A673 (cell line): ENCODE data around the gene VPS9D1. TPM values are rescaled to one million over a fixed set of nuclear protein-coding genes. Genes with fewer than 3 reads are reported as not detected.
"Not testable (repeated sequence)": the region's sequence is repeated elsewhere in the genome, so short reads cannot be mapped to it uniquely, and the experiment has no call there.

Experiments used
- BruUV-seq: library from RNA; stranded (reverse); fragments of 400-500 nt; replicated peaks from 2 replicates; lab custom pipeline; 2021; lab: Mats Ljungman, UMichigan
- CTCF ChIA-PET: fragments of 300-600 bp; sonication (Branson Sonifier 250); formaldehyde crosslinking; loops from one replicate; lab custom pipeline; 2022; ENCODE audit warnings: antibody characterized with exemption; lab: Charles Lee
- POLR2A ChIA-PET: fragments of 300-600 bp; sonication (Branson Sonifier 250); formaldehyde crosslinking; loops from one replicate; lab custom pipeline; 2022; ENCODE audit warnings: antibody characterized with exemption; ENCODE audit not compliant: low non-redundant PET; lab: Charles Lee
- DNase-seq: peaks from one replicate; pipeline ENCODE4 v3.0.0-alpha.2; 2015; ENCODE audit warnings: low spot score
- H3K27ac ChIP-seq: fragments of 200-600 bp; sonication (generic); 2 replicates; pipeline ENCODE4 v1.5.1; 2016; ENCODE audit warnings: mixed run types, low read depth, mild to moderate bottlenecking, mixed read lengths, antibody characterized with exemption, low read length; ENCODE audit not compliant: poor library complexity, severe bottlenecking
- H3K27me3 ChIP-seq: fragments of 200-600 bp; sonication (generic); replicated peaks from 2 replicates; pipeline ENCODE4 v1.6.1; 2017; ENCODE audit warnings: mixed run types, low read depth, mild to moderate bottlenecking, mixed read lengths, antibody characterized with exemption, low read length; ENCODE audit not compliant: insufficient read depth, poor library complexity
- H3K36me3 ChIP-seq: fragments of 200-600 bp; sonication (generic); 2 replicates; pipeline ENCODE4 v1.6.1; 2016; ENCODE audit warnings: mixed run types, mild to moderate bottlenecking, mixed read lengths, antibody characterized with exemption, low read length; ENCODE audit not compliant: insufficient read depth, poor library complexity, severe bottlenecking
- H3K4me1 ChIP-seq: fragments of 200-600 bp; sonication (generic); 2 replicates; pipeline ENCODE4 v1.6.1; 2017; ENCODE audit warnings: mixed run types, mild to moderate bottlenecking, mixed read lengths, antibody characterized with exemption, low read length; ENCODE audit not compliant: insufficient read depth, poor library complexity, severe bottlenecking
- H3K4me3 ChIP-seq: fragments of 200-600 bp; sonication (generic); 2 replicates; pipeline ENCODE4 v1.5.1; 2016; ENCODE audit warnings: low read depth, mixed run types, mild to moderate bottlenecking, mixed read lengths, low read length; ENCODE audit not compliant: poor library complexity, severe bottlenecking
- H3K9me3 ChIP-seq: fragments of 200-600 bp; sonication (generic); 2 replicates; pipeline ENCODE4 v1.6.1; 2016; ENCODE audit warnings: mixed run types, low read depth, mild to moderate bottlenecking, mixed read lengths, antibody characterized with exemption, low read length; ENCODE audit not compliant: poor library complexity, severe bottlenecking
- CTCF ChIP-seq: fragments of 300-800, 200-600 bp; sonication (generic); conservative IDR thresholded peaks from 2 replicates; pipeline ENCODE4 v1.5.1; 2017; ENCODE audit warnings: low read depth, mild to moderate bottlenecking, antibody characterized with exemption, low read length, moderate library complexity, mixed read lengths
- EZH2 ChIP-seq: fragments of 200-600 bp; sonication (generic); IDR thresholded peaks from 2 replicates; pipeline ENCODE4 v1.6.1; 2017; ENCODE audit warnings: borderline replicate concordance, low read depth, mild to moderate bottlenecking, mixed read lengths, antibody characterized with exemption, low read length; ENCODE audit not compliant: poor library complexity, severe bottlenecking
- intact Hi-C: fragments of 100-400 bp; cut with micrococcal nuclease; formaldehyde crosslinking; loops from one replicate; pipeline ENCODE4 v1.10.0; 2022; ENCODE audit not compliant: unreplicated experiment
- total RNA-seq: library from RNA; stranded (reverse); gene quantifications from 2 replicates; pipeline ENCODE4 v1.2.3, GENCODE V29; 2021

Gene VPS9D1
- total RNA-seq, 1 experiment from 2014 or later, result 3.4 TPM

- H3K9me3 ChIP-seq, result no peaks in the 10 kb centered on the region
- H3K4me3 ChIP-seq, result peak overlapping the region; percentile 80
- ChIA-PET POLR2A (interaction anchor here (0.5 to 0.7 kb wide), 4 partner anchors 11 to 173 kb away, joined by 3 to 6 read pairs (median 3); partner anchors contain the start of gene TCF25), CTCF (interaction anchor here (0.6 to 1.0 kb wide), 2 partner anchors 15 to 161 kb away, joined by 3 to 4 read pairs; no protein-coding TSS in a partner anchor)
- H3K36me3 ChIP-seq, result peaks cover 24% of the 10 kb centered on the region
- TF ChIP-seq EZH2 (no peak), CTCF (peak; percentile 52)
- no peaks in the 10 kb centered on the region for H3K27me3 ChIP-seq
- H3K4me1 ChIP-seq, result peaks cover 10% of the 10 kb centered on the region
- DNase-seq, result peak; percentile 97
- BruUV-seq, result no TSS peak
- peak overlapping the region; percentile 76 for H3K27ac ChIP-seq
- intact Hi-C loops, result loop anchor here (10.0 kb wide), 2 partner anchors 165 to 215 kb away; partner anchors contain the start of gene MC1R
These were observed 20.5 kb downstream of the VPS9D1 start for GRCh38 chr16:89700100-89700648.

GRCh38 chr16:89699629-89700099 lies 21.0 kb downstream of the VPS9D1 start:
- DNase-seq, H3K27me3 ChIP-seq, H3K9me3 ChIP-seq, BruUV-seq: not testable (repeated sequence)
- Histone ChIP-seq H3K4me1 (peaks cover 10% of the 10 kb centered on the region), H3K36me3 (peaks cover 29% of the 10 kb centered on the region), H3K4me3 (peak overlapping the region; percentile 80), H3K27ac (peak overlapping the region; percentile 76)
- intact Hi-C loops, result loop anchor here (10.0 kb wide), 2 partner anchors 165 to 215 kb away; partner anchors contain the start of gene MC1R
- ChIA-PET CTCF (interaction anchor here (0.6 to 1.0 kb wide), 2 partner anchors 15 to 161 kb away, joined by 3 to 4 read pairs; no protein-coding TSS in a partner anchor), POLR2A (interaction anchor here (0.5 to 0.7 kb wide), 5 partner anchors 11 to 173 kb away, joined by 3 to 6 read pairs (median 3); partner anchors contain the start of gene TCF25)

- CTCF ChIA-PET, result interaction anchor here (0.7 kb wide), 1 partner anchor 11 kb away, joined by 7 read pairs; no protein-coding TSS in a partner anchor
- H3K4me3 ChIP-seq, DNase-seq, intact Hi-C loops, H3K9me3 ChIP-seq, H3K27ac ChIP-seq, BruUV-seq, H3K27me3 ChIP-seq: not testable (repeated sequence)
- Histone ChIP-seq H3K36me3 (peaks cover 37% of the 10 kb centered on the region), H3K4me1 (peaks cover 10% of the 10 kb centered on the region)
- POLR2A ChIA-PET, result interaction anchor here (0.7 kb wide), 1 partner anchor 14 kb away, joined by 20 read pairs; no protein-coding TSS in a partner anchor
These were observed 22.0 kb downstream of the VPS9D1 start for GRCh38 chr16:89698717-89699116.

- H3K27ac ChIP-seq, result no peak overlapping the region
- H3K4me1 ChIP-seq, result peaks cover 10% of the 10 kb centered on the region
- intact Hi-C loops, result no loop called here
- H3K4me3 ChIP-seq, result no peak overlapping the region
- ChIA-PET POLR2A (no interaction called here), CTCF (no interaction called here)
- peaks cover 44% of the 10 kb centered on the region for H3K36me3 ChIP-seq
- BruUV-seq, result no TSS peak
- DNase-seq, result no peak
- H3K9me3 ChIP-seq, result no peaks in the 10 kb centered on the region
- H3K27me3 ChIP-seq, result no peaks in the 10 kb centered on the region
- TF ChIP-seq CTCF, result no peak
These were observed 22.9 kb downstream of the VPS9D1 start for GRCh38 chr16:89697616-89698331.
